Thymus (tissue), 14 donors: ENCODE measurements around the gene OR2W3. TPM values are rescaled to one million over a fixed set of nuclear protein-coding genes. Genes with fewer than 3 reads are reported as not detected.

Experiments used
- DNase-seq, 9 donors: peaks; one replicate each; pipeline ENCODE4 v3.0.0-alpha.2; 2013; ENCODE audit warnings: low spot score in 9 of 9, low read depth in 6 of 9, missing footprints in 1 of 9
- H3K27ac ChIP-seq, 2 donors: one replicate each; pipeline ENCODE4 v1.5.1; 2013; ENCODE audit warnings: control low read depth in 1 of 2, low read depth in 1 of 2, low read length in 1 of 2, mild to moderate bottlenecking in 1 of 2, moderate library complexity in 1 of 2
- H3K27me3 ChIP-seq, 2 donors: one replicate each; pipeline ENCODE4 v1.5.1; 2013; ENCODE audit warnings: low read length in 1 of 2; ENCODE audit not compliant: control insufficient read depth in 2 of 2, insufficient read depth in 1 of 2
- H3K36me3 ChIP-seq, 2 donors: one replicate each; pipeline ENCODE4 v1.5.1; 2013; ENCODE audit warnings: low read length in 1 of 2, mild to moderate bottlenecking in 1 of 2, moderate library complexity in 1 of 2; ENCODE audit not compliant: control insufficient read depth in 2 of 2, insufficient read depth in 2 of 2
- H3K4me1 ChIP-seq, 2 donors: one replicate each; pipeline ENCODE4 v1.5.1; 2013; ENCODE audit warnings: low read length in 2 of 2; ENCODE audit not compliant: control insufficient read depth in 2 of 2, insufficient read depth in 2 of 2
- H3K4me3 ChIP-seq, 2 donors: one replicate each; pipeline ENCODE4 v1.5.1; 2013; ENCODE audit warnings: low read length in 2 of 2, control low read depth in 1 of 2, mild to moderate bottlenecking in 1 of 2
- H3K9me3 ChIP-seq, 2 donors: one replicate each; pipeline ENCODE4 v1.5.1; 2013; ENCODE audit warnings: low read length in 1 of 2, mild to moderate bottlenecking in 1 of 2; ENCODE audit not compliant: control insufficient read depth in 2 of 2, insufficient read depth in 1 of 2
- WGBS: extraction: QIAGEN DNeasy Blood & Tissue Kit; methylation state at CpG from one replicate; pipeline ENCODE4 v1.1.7; 2013; 5-methylcytosine and 5-hydroxymethylcytosine counted together
- long read RNA-seq, 10 donors: transcript quantifications; one replicate each; lab custom pipeline, GENCODE V29; 2026
- polyA plus RNA-seq: library from polyadenylated mRNA; stranded (reverse); fragments of 200-250 nt; gene quantifications from one replicate; pipeline ENCODE4 v1.2.3, GENCODE V29; 2013
- total RNA-seq: library from RNA; stranded (reverse); fragments of 120-200 nt; gene quantifications from one replicate; pipeline ENCODE4 v1.2.4, GENCODE V29; 2013
- donor health status: healthy.

OR2W3 gene
- total RNA-seq (0.09 TPM), polyA plus RNA-seq (0.09 TPM)
- long read RNA-seq, donor 1, result 0 reads
- long read RNA-seq, donor 2, result 0 reads
- long read RNA-seq, donor 3, result 0 reads
- long read RNA-seq, donor 4, result 0 reads
- long read RNA-seq, donor 5, result 0 reads
- long read RNA-seq, donor 6, result 0 reads
- long read RNA-seq, donor 7, result 0 reads
- long read RNA-seq, donor 8, result 0 reads
- long read RNA-seq, donor 9, result 0 reads
- long read RNA-seq, donor 10, result 0 reads

DNA sequence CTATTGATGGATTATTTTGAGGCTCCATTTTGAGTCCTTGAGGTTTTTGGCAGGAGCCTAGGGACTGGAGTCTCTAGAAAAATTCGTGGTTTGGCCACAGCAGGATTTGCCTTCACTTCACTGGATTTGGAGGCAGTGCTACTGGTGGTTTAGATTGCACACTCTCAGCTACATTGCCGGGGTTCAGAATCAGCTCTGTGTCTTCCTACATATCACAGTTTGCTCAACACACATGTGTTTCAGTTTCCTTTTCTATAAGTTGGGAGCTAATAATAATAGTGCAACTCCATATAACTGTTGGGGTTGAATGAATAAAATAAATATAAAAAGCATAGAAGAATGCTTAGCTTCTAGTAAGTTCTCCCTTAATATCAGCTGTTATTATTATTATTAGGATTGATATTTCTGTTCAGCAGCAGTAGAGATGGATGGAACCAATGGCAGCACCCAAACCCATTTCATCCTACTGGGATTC lies at the start of gene OR2W3:
TSS of gene OR2W3 (plus strand) at position 425 of the 475 bp plus-strand sequence. CDS start at position 425, 0 bp downstream.
- no peak for DNase-seq
- 49% methylated on average over 2 of the region's 2 CpGs for WGBS
- no peaks in the 10 kb centered on the region for H3K4me1 ChIP-seq
- no peaks in the 10 kb centered on the region for H3K27me3 ChIP-seq
- peaks cover 0 to 14% of the 10 kb centered on the region in 2 donors for H3K9me3 ChIP-seq
- no peak within 1 kb of the TSS for H3K27ac ChIP-seq
- no peak within 1 kb of the TSS for H3K4me3 ChIP-seq
- H3K36me3 ChIP-seq, result no peaks in the 10 kb centered on the region

DNA sequence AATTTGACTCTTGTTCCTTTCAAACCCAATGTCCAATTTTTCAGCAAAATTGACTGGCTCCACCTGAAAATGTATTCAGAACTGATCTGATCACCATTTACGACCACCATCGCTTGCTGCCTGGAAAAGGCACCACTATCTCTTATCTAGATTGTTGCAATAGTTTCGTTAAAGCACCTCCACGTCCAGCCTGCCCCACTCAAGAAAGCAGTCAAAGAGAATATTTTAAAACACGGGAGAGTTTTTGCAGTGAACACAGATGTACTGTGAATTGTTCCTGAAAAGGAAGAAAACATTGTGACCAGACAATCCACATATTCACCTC lies 49.7 kb upstream of the OR2W3 start:
- Histone ChIP-seq H3K4me3 (no peak overlapping the region), H3K36me3 (no peaks in the 10 kb centered on the region), H3K27me3 (no peaks in the 10 kb centered on the region), H3K4me1 (no peaks in the 10 kb centered on the region), H3K27ac (no peak overlapping the region), H3K9me3 (no peaks in the 10 kb centered on the region)
- DNase-seq, result no peak
- 96% methylated on average over 5 of the region's 5 CpGs for WGBS

DNA sequence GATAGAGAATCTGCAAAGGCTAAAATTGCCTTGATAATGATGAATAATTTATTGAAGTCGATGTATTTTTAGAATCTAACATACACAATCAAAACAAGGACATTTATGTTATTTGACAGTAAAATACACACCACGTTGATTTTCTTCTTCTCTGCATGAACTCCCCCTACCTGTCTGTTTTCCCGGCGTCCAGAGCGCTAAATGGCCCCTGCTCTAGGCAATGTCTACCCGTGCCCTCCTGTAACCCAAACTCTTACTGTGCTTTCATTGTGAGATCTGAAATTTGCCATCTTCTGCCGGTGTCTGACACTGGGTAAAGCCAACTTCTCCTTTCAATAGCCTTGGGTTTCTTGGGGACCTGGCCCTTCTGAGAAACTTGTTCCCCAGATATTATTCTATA lies 47.0 kb upstream of the OR2W3 start:
- Histone ChIP-seq H3K27ac (no peak overlapping the region), H3K4me3 (no peak overlapping the region), H3K36me3 (no peaks in the 10 kb centered on the region), H3K27me3 (no peaks in the 10 kb centered on the region), H3K9me3 (no peaks in the 10 kb centered on the region), H3K4me1 (no peaks in the 10 kb centered on the region)
- WGBS, result 95% methylated on average over 7 of the region's 7 CpGs
- DNase-seq, result no peak

- H3K4me3 ChIP-seq, result no peak overlapping the region
- no peaks in the 10 kb centered on the region for H3K36me3 ChIP-seq
- WGBS, result 93% methylated on average over 1 of the region's 1 CpG
- H3K4me1 ChIP-seq, result no peaks in the 10 kb centered on the region
- DNase-seq, result no peak
- no peaks in the 10 kb centered on the region for H3K9me3 ChIP-seq
- H3K27ac ChIP-seq, result no peak overlapping the region
- H3K27me3 ChIP-seq, result no peaks in the 10 kb centered on the region
These were observed 45.8 kb upstream of the OR2W3 start for GRCh38 chr1:247849616-247850015.

DNA sequence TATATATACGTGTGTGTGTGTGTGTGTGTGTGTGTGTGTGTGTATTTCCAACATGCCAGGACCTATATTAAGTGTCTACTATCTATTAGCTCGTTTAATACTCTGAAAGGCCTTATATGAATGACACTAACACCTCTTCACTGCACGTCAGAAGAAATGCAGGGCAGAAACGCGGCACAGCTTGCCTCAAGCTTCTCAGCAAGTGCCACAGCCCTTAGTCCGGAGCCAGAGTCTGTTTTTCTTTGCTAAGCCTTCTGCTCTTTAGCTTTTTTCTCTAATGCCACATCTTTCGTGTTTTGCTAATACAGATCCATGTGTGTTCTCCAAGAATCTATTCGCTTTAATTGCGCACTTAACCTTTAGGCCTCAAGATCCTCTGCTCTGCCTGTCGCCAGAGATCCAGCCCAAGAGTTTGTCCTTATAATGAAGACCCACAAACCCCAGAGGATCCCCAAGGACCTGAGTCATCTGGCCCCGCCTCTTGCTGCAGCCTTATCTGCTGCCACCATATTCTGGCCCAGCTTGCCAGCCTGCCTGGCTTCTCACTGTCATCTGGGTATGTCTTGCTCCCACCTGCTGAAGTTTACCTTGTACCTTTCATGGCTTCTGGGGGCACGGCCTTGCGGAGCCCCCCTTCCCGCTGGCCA lies 40.4 kb upstream of the OR2W3 start:
- Histone ChIP-seq H3K4me1 (peaks cover 5 to 6% of the 10 kb centered on the region in 2 donors), H3K27me3 (peaks cover 2 to 29% of the 10 kb centered on the region in 2 donors), H3K9me3 (no peaks in the 10 kb centered on the region), H3K27ac (no peak overlapping the region), H3K4me3 (no peak overlapping the region), H3K36me3 (no peaks in the 10 kb centered on the region)
- 90% methylated on average over 14 of the region's 14 CpGs for WGBS
- DNase-seq, result no peak

DNA sequence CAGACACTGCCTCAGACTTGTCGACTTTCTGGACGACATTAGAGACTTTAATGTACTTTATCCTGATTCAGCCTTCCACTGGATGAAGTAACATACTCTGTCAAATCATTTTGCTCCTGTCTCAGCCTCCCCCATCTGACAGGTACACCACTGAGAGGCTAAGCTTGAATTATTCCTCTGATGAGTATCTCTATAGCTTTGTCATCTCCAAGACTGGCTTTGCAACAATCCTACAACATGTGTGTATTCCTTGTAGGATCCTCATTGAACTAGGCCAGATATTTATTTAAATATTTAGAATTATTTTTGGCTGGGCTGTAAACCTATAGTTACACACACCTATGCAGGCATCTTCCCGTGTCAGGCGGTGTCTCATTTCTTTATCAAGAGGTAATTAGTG lies 39.5 kb upstream of the OR2W3 start:
- Histone ChIP-seq H3K4me1 (peaks cover 5 to 6% of the 10 kb centered on the region in 2 donors), H3K4me3 (no peak overlapping the region), H3K27me3 (peaks cover 2 to 29% of the 10 kb centered on the region in 2 donors), H3K27ac (no peak overlapping the region), H3K9me3 (no peaks in the 10 kb centered on the region), H3K36me3 (no peaks in the 10 kb centered on the region)
- no peak for DNase-seq
- WGBS, result 97% methylated on average over 4 of the region's 4 CpGs

GRCh38 chr1:247857069-247857984 lies 38.1 kb upstream of the OR2W3 start, which contains the start of gene TRIM58:
TSS of gene TRIM58 (plus strand) at chr1:247857187. CDS start at chr1:247857247, 60 bp downstream.
- Histone ChIP-seq H3K4me1 (peaks cover 5 to 6% of the 10 kb centered on the region in 2 donors), H3K4me3 (peak within 1 kb of the TSS; percentile 24 to 59), H3K9me3 (no peaks in the 10 kb centered on the region), H3K36me3 (no peaks in the 10 kb centered on the region), H3K27me3 (peaks cover 2 to 29% of the 10 kb centered on the region in 2 donors), H3K27ac (no peak within 1 kb of the TSS)
- DNase-seq, result peak in 5 of 9 donors; percentile 7 to 51 (median 27)
- WGBS, result under 1% methylated on average over 109 of the region's 109 CpGs

DNA sequence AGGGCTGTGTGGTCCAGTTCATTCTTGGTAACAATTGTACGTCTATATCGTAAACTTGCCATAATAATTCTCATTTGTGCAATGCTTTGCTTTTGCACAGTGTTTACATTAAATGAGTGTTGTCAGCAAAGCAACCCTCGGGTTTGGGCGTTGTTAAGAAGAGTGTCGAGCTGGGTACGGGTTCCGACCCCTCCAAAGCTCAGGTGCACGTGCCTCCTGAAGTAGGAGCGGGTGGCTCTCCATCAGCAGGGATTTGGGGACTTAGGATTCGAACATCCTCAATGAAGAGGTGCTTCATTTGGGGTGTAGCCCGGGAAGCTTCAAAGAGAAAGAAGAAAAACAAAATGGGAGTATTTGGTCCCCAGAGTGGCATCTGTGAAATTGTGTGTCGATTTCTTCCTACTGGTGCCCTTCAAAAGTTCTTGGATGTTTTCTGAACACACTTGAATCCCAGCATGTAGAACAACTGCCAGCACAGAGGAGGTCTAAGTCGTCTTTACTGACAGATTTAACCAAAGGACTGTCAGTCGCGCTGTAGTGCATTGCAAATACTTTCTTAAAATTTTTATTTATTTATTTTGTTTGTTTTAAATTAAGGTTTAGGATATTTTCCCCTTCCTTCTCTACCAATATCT lies 37.3 kb upstream of the OR2W3 start:
- H3K4me3 ChIP-seq, result peak overlapping the region; percentile 18 to 59
- no peak overlapping the region for H3K27ac ChIP-seq
- peaks cover 2 to 29% of the 10 kb centered on the region in 2 donors for H3K27me3 ChIP-seq
- WGBS, result 17% methylated on average over 15 of the region's 15 CpGs
- DNase-seq, result peak in 1 of 9 donors; percentile 10
- no peaks in the 10 kb centered on the region for H3K36me3 ChIP-seq
- no peaks in the 10 kb centered on the region for H3K9me3 ChIP-seq
- peaks cover 5 to 6% of the 10 kb centered on the region in 2 donors for H3K4me1 ChIP-seq
